ENCODE results near the gene UBE4A. TPM values are rescaled to one million over a fixed set of nuclear protein-coding genes. Genes with fewer than 3 reads are reported as not detected.

UBE4A gene
- polyA plus RNA-seq, 1 donor from 2014 or later: 18.3 TPM

DNA sequence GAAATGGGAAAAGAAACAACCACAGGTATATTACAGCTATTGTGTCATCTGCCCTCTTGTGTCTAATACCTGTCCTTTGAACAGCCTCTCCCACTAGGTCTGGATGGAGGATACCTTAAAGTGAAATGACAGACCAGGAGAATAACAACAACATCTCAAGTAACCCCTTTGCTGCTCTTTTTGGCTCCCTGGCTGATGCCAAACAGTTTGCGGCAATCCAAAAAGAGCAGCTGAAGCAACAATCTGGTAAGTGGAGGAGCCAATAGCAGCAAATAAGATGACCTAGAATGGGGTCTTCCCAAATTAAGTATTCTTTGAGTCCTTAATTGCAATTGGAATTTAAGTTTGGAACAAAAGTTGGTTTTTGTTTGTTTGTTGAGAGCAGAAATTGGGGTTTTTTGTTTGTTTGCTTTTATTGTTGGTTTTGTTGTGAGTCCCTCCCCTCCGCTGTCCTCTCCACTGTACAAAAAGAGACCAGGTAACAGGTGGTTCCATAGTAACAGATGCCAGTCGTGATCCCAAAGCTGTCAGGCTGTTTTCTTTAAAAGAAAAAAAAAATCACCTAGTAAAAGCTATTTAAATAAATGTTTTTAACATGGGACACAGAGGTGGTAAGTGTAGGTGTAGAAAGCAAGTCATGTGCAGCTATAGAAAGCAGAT, 5.7 kb downstream of the UBE4A start:
- Mint-ChIP-seq H3K27ac (no peak overlapping the region), H3K27me3 (no peaks in the 10 kb centered on the region), H3K36me3 (peaks cover 7% of the 10 kb centered on the region), H3K9me3 (no peaks in the 10 kb centered on the region), H3K4me1 (peaks cover 14 to 23% (median 22%) of the 10 kb centered on the region in 3 donors), H3K4me3 (no peak overlapping the region)

DNA sequence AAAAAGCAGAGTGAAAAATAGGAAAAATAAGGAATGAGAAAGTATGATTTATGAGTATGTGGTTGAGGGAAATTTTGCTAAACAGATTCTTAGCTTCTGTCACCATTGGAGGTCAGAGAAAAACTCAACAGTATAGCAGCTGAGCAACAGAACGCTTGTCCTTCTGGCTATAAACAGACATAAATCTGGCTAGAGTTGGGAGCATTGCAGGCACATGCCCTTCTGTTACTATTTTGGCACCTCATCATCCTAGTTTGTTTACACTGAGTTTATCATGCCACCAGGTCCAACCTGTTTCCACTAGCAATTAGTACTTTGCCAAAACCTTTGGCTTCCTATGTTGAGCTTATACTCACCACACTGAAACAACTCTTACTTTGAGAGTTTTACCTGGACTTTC, 6.9 kb downstream of the UBE4A start:
- no peaks in the 10 kb centered on the region for H3K27me3 Mint-ChIP-seq
- H3K4me3 Mint-ChIP-seq: no peak overlapping the region
- H3K36me3 Mint-ChIP-seq: peaks cover 7% of the 10 kb centered on the region
- no peaks in the 10 kb centered on the region for H3K9me3 Mint-ChIP-seq
- no peak overlapping the region for H3K27ac Mint-ChIP-seq
- H3K4me1 Mint-ChIP-seq: peaks cover 11 to 18% (median 16%) of the 10 kb centered on the region in 3 donors

DNA sequence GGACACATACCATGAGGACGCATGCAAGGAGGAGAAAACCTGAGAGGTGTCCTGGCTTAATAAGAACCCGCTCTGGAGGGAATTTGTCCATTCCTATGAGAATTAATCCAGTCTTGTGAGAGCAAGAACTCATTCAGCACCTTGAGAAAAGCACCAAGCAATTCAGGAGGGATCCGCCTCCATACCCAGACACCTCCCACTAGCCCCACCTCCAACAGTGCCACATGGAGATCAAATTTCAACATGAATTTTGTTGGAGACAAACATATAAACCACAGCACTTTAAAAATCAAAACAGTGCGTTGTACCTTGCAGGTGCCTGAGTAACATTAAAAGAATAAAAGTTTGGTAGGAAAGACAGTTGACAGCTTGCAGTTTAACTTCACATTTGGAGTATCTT, 11.4 kb downstream of the UBE4A start:
- H3K27me3 Mint-ChIP-seq: no peaks in the 10 kb centered on the region
- H3K9me3 Mint-ChIP-seq: no peaks in the 10 kb centered on the region
- no peak overlapping the region for H3K27ac Mint-ChIP-seq
- H3K4me1 Mint-ChIP-seq: no peaks in the 10 kb centered on the region
- H3K36me3 Mint-ChIP-seq: peaks cover 5% of the 10 kb centered on the region
- no peak overlapping the region for H3K4me3 Mint-ChIP-seq

DNA sequence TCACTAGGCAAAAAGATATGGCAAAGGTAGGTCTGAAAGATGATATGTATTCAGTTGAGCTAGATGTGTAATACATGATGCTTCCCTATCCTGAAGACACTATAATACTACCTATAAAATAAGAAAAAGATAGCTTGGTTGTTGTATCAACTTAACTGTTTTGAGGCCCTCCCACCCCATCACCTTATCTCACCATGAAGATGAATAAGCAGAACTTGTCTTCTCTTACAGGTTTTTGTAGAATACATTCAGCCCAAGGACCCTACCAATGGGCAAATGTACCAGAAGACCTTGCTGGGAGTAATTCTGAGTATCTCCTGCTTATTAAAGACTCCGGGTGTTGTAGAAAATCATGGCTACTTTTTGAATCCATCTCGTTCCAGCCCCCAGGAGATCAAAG, 13.9 kb downstream of the UBE4A start:
- Mint-ChIP-seq H3K4me3 (no peak overlapping the region), H3K4me1 (peaks cover 0 to 6% (median 0%) of the 10 kb centered on the region in 3 donors), H3K27me3 (no peaks in the 10 kb centered on the region), H3K9me3 (no peaks in the 10 kb centered on the region), H3K27ac (no peak overlapping the region), H3K36me3 (peaks cover 7% of the 10 kb centered on the region)

DNA sequence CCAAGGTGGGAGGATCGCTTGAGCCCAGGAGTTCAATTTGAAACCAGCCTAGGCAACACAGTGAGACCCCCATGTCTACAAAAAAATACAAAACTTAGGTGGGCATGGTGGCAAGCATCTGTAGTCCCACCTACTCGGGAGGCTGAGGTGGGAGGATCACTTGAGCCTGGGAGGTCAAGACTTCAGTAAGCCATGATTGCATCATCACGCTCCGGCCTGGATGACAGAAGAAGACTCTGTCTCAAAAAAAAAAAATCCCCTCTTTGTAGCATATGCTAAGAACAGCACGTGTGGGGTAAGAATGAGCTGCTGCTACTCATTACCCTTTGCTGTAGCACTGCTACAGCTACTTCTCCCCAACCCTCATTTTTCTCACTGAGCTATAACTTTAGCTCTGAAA, 14.5 kb downstream of the UBE4A start:
- H3K27ac Mint-ChIP-seq: peak overlapping the region in 1 of 3 donors; percentile 17
- no peaks in the 10 kb centered on the region for H3K27me3 Mint-ChIP-seq
- H3K9me3 Mint-ChIP-seq: no peaks in the 10 kb centered on the region
- H3K4me3 Mint-ChIP-seq: peak overlapping the region in 1 of 4 donors; percentile 27
- H3K4me1 Mint-ChIP-seq: peaks cover 0 to 6% (median 0%) of the 10 kb centered on the region in 3 donors
- peaks cover 7% of the 10 kb centered on the region for H3K36me3 Mint-ChIP-seq

DNA sequence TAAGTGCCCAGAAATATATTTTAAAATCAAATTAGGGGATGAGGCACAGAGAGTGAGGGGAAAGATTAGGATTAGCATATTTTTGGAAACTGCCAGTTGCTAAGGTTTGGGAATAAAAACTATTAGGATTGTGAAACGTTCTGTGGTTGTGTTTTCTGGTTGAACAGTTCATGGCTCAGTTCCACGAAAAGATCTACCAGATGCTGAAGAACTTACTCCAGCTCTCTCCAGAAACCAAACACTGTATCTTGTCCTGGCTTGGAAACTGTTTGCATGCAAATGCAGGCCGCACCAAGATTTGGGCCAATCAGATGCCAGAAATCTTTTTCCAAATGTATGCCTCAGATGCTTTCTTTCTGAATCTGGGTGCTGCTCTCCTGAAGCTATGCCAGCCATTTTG, 15.3 kb downstream of the UBE4A start:
- Mint-ChIP-seq H3K9me3 (no peaks in the 10 kb centered on the region), H3K36me3 (peaks cover 7% of the 10 kb centered on the region), H3K4me1 (peaks cover 0 to 6% (median 0%) of the 10 kb centered on the region in 3 donors), H3K4me3 (no peak overlapping the region), H3K27ac (no peak overlapping the region), H3K27me3 (no peaks in the 10 kb centered on the region)

DNA sequence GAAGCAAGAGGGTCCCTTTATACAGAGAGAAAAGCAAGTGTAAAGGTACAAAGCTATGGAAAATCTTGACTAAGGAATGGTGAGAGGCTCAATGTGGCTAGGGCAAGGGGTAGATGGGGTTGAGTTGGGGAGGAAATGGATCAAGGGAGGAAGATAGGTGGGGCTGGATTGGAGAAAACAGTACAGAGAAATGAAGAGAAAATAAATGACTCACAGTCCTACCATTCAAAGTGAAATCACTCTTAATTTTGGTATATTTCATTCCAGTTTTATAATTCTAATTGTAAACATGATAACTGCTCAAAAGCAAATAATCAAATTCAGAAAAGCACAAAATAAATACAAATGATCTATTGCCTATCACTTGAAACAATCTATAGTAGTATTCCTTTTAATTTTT, 16.6 kb downstream of the UBE4A start:
- Mint-ChIP-seq H3K4me1 (peaks cover 0 to 6% (median 0%) of the 10 kb centered on the region in 3 donors), H3K27ac (no peak overlapping the region), H3K36me3 (peaks cover 7% of the 10 kb centered on the region), H3K27me3 (no peaks in the 10 kb centered on the region), H3K4me3 (no peak overlapping the region), H3K9me3 (no peaks in the 10 kb centered on the region)

DNA sequence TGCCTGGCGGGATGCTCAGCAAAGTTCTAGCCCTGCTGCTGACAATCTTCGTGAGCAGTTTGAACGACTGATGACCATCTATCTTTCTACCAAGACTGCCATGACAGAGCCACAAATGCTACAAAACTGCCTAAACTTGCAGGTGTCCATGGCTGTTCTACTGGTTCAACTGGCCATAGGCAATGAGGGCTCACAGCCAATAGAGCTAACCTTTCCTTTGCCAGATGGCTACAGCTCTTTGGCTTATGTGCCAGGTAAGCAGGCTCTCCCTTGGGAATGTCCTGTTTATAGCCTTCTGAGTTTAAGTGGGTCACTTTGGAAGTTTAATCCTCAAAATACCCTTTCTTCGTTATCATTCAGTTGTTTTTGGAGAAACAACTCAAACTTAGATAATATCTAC, 20.1 kb downstream of the UBE4A start:
- Mint-ChIP-seq H3K4me1 (peaks cover 0 to 6% (median 0%) of the 10 kb centered on the region in 3 donors), H3K9me3 (no peaks in the 10 kb centered on the region), H3K27me3 (no peaks in the 10 kb centered on the region), H3K4me3 (no peak overlapping the region), H3K36me3 (peaks cover 5% of the 10 kb centered on the region), H3K27ac (no peak overlapping the region)

DNA sequence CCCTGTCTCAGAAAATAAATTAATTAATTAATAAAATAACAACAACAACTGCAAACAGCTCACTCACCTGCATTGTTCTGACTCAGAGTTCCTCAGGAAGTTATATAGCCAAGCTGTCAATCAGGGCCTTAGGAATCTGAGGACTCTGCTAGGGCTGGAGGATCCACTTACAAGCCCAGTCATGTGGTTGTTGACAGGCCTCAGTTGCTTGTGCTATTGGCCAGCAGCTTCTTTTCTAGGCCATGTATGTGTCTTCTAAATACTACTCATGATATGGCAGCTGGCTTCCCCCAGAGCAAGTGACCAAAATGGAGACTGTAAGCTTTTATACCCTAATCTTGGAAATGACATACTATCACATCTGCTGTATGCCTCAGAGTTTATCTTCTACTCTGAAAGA, 21.2 kb downstream of the UBE4A start:
- H3K4me1 Mint-ChIP-seq: peaks cover 0 to 6% (median 0%) of the 10 kb centered on the region in 3 donors
- H3K27ac Mint-ChIP-seq: no peak overlapping the region
- H3K36me3 Mint-ChIP-seq: peaks cover 5% of the 10 kb centered on the region
- H3K27me3 Mint-ChIP-seq: no peaks in the 10 kb centered on the region
- no peaks in the 10 kb centered on the region for H3K9me3 Mint-ChIP-seq
- H3K4me3 Mint-ChIP-seq: no peak overlapping the region

DNA sequence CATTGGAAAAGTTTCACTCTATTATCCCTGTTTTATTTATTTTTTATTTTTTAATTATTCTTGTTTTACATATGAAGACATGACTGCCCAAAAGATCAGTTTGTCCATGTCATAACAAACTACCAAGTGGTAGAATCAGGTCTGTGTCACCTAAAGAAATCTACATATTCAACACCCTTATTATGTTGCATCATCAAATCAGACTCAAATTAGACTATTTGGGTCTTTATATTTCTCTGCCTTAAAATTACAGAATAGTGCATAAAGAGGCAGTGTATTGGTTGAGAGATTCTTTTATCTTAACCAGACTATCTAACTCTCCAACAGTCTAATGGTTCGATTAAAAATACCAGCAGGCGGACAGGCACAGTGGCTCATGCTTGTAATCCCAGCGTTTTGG, 23.6 kb downstream of the UBE4A start:
- no peaks in the 10 kb centered on the region for H3K9me3 Mint-ChIP-seq
- H3K4me1 Mint-ChIP-seq: peaks cover 0 to 2% (median 0%) of the 10 kb centered on the region in 3 donors
- no peak overlapping the region for H3K4me3 Mint-ChIP-seq
- no peak overlapping the region for H3K27ac Mint-ChIP-seq
- H3K36me3 Mint-ChIP-seq: no peaks in the 10 kb centered on the region
- no peaks in the 10 kb centered on the region for H3K27me3 Mint-ChIP-seq

DNA sequence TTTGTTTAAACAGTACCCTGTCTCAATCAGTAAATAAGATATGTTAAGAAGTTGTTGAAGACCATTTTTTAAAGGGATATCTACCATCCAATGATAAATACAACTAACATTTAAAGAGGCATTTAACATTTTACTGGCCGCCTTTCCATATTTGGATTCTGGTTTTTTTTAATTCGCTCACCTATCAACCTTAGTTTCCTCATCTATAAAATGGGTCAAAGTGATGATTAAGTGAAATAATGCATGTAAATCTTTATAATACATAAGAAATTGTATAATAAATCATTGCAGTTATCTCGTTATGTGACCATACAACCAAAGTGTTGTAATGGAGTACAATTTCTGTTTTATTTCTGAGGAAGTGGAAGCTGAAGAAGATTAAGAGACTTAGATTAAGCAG, 24.3 kb downstream of the UBE4A start:
- H3K4me3 Mint-ChIP-seq: no peak overlapping the region
- H3K4me1 Mint-ChIP-seq: peaks cover 0 to 2% (median 0%) of the 10 kb centered on the region in 3 donors
- H3K27ac Mint-ChIP-seq: no peak overlapping the region
- no peaks in the 10 kb centered on the region for H3K9me3 Mint-ChIP-seq
- H3K36me3 Mint-ChIP-seq: no peaks in the 10 kb centered on the region
- no peaks in the 10 kb centered on the region for H3K27me3 Mint-ChIP-seq

DNA sequence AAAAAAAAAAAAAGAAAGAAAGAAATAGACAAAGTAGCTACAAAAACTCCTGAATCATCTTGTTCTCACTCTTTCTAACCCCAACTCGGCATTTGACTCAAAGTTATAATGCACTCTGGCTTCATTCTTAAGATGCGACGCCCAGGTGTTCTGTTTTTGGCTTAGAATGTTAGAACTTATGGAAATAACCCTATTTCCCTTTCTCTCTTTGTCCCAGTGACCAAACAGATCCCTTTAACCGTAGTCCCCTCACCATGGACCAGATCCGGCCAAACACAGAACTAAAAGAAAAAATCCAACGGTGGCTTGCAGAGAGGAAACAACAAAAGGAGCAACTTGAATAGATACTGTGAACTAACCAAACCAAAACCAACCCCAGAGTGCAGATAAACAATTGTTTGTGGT, 36.7 kb downstream of the UBE4A start:
- Mint-ChIP-seq H3K27me3 (no peaks in the 10 kb centered on the region), H3K9me3 (no peaks in the 10 kb centered on the region), H3K27ac (peak overlapping the region; percentile 40 to 73 (median 65)), H3K4me1 (peaks cover 19 to 24% (median 23%) of the 10 kb centered on the region in 3 donors), H3K36me3 (peaks cover 3% of the 10 kb centered on the region), H3K4me3 (no peak overlapping the region)

DNA sequence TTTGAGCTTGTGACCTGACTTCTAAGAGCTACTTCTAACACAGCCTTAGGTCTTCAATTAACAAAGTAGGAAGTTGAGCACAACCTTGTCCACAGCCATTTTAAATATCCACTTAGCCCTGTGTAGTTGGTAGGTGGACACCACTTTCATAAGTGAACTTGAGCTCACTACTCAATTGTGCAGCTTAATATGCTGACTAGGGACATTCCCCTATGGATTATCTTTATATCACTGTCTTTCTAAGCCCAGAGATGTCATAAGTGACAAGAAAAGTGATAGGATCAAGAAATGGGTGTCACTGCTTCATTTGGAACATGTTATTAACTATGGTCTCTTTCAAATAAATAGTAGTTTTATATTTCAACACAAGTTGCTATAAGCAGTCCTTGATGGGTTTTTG, 38.0 kb downstream of the UBE4A start:
- Mint-ChIP-seq H3K27me3 (no peaks in the 10 kb centered on the region), H3K4me1 (peaks cover 29 to 36% (median 31%) of the 10 kb centered on the region in 3 donors), H3K4me3 (peak overlapping the region in 1 of 4 donors; percentile 23), H3K9me3 (no peaks in the 10 kb centered on the region), H3K27ac (peak overlapping the region in 2 of 3 donors; percentile 20 to 100), H3K36me3 (peaks cover 3% of the 10 kb centered on the region)

DNA sequence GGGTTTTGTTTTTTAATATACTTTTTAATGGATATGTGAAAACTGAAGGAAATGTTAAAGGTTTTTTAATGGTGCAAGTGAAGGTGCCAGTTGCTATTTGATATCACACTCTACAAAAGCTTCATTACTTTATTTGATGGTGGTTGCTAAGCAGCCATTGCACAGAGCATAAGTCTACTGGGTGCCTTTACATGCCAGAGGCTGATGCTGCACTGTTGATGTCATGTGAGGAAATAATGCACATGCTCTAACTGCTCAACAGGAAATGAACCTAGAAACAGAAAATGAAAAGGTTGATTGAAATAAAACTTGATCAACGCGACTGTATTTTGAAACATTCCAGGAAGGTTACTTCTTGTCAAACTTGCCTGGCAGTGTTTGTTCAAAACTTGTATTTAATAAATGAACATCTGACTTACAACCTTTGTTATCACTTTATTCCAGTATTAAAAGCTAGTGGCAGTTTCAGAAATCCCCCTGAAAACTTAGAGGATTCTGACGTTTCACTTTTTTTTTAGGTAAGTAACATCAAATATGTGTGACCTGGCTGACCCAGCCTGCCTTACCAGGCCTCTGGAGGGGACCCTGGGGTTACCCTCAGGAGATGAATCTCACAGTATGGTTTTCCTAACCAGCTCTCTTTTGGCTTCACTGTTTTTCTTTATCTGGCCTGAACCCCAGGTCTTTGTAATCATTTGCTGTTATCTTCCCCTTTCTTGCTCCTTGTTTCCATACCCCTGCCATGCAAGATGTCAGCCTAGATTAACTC, 39.6 kb downstream of the UBE4A start:
- Mint-ChIP-seq H3K4me3 (peak overlapping the region; percentile 30 to 98 (median 89)), H3K36me3 (peaks cover 3% of the 10 kb centered on the region), H3K27me3 (no peaks in the 10 kb centered on the region), H3K4me1 (peaks cover 29 to 36% (median 35%) of the 10 kb centered on the region in 3 donors), H3K27ac (peak overlapping the region; percentile 96 to 100 (median 96)), H3K9me3 (no peaks in the 10 kb centered on the region)

DNA sequence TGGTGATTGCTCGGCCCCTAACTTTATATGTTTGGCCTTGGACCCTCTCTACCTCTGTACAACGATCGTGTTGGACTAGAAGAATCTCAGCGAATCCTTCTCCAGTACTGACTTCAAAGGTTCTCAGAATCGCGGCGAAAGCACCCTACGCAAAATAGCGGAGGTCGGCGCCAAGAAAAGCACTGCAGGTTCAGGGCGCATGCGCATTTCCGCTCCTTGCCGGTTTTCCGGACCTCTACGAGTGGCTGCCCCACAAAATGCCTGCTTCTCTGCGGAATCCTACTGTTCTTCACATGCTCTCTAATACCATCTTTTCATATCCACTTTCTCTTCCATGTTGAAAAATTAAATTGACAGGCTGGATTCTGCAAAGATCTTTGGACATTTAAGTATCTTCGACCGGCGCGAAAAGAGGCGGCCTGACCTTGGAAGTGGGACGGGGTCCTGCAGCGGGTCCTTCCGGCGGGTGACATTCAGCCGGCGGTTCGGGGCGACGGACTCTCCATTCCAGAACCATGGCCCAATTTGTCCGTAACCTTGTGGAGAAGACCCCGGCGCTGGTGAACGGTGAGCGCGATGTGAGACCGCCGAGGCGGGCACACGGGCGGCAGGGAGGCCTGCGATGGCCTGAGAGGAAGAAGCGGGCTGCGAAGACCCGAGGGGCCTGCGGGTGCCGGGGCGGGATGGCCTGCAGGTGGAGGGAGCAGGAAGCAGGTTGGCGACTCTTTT, 41.9 kb downstream of the UBE4A start, which contains the start of gene ATP5MG:
TSS of gene ATP5MG (plus strand) at position 456 of the 729 bp plus-strand sequence. CDS start at position 516, 60 bp downstream.
- Mint-ChIP-seq H3K36me3 (no peaks in the 10 kb centered on the region), H3K27me3 (no peaks in the 10 kb centered on the region), H3K9me3 (no peaks in the 10 kb centered on the region), H3K4me1 (peaks cover 34 to 49% (median 46%) of the 10 kb centered on the region in 3 donors), H3K4me3 (peak within 1 kb of the TSS; percentile 97 to 98 (median 98)), H3K27ac (peak within 1 kb of the TSS; percentile 96 to 100 (median 99))

Data from IgD-negative memory B cell (primary cell).